ENCODE results near the gene RBM20. TPM values are rescaled to one million over a fixed set of nuclear protein-coding genes. Genes with fewer than 3 reads are reported as not detected.

RBM20 gene
- polyA plus RNA-seq, 3 donors: not detected

GRCh38 chr10:110746969-110747608 lies 103.0 kb downstream of the RBM20 start:
- H4K20me1 ChIP-seq (ENCODE audit: insufficient read depth, low read length): no peaks in the 10 kb centered on the region
- DNase-seq: no peak
- Mint-ChIP-seq H3K4me1 (peaks cover 18% of the 10 kb centered on the region), H3K27me3 (ENCODE audit: low read depth in 3 of 3) (no peaks in the 10 kb centered on the region), H3K27ac (no peak overlapping the region), H3K36me3 (no peaks in the 10 kb centered on the region), H3K9me3 (peaks cover 1 to 7% (median 4%) of the 10 kb centered on the region in 7 donors), H3K4me3 (no peak overlapping the region)
- H3K27me3 ChIP-seq (ENCODE audit: control insufficient read depth in 2 of 2, insufficient read depth in 2 of 2, low read length in 2 of 2): no peaks in the 10 kb centered on the region
- H3K4me3 ChIP-seq (replicated peaks in 1 of 3; ENCODE audit: low read depth in 2 of 3, low read length in 3 of 3): no peak overlapping the region
- peaks cover 10 to 14% of the 10 kb centered on the region in 2 donors for H3K4me1 ChIP-seq (ENCODE audit: control insufficient read depth in 1 of 2, insufficient read depth in 2 of 2, low read length in 2 of 2)
- no peaks in the 10 kb centered on the region for H3K79me2 ChIP-seq (ENCODE audit: insufficient read depth, low read length)
- H2AFZ ChIP-seq (ENCODE audit: insufficient read depth, low read depth, low read length, poor library complexity, severe bottlenecking): no peak overlapping the region
- TF ChIP-seq CTCF (IDR thresholded peaks at IDR 0.05): no peak
- H3K4me2 ChIP-seq (replicated peaks; ENCODE audit: extremely low read depth, low read length, poor library complexity, severe bottlenecking): no peak overlapping the region
- WGBS (ENCODE audit: insufficient coverage): no CpG with 5 or more reads among the region's 1 CpG
- no peak overlapping the region for H3K27ac ChIP-seq (ENCODE audit: low read depth in 1 of 2, low read length in 2 of 2)
- intact Hi-C loops (cut with micrococcal nuclease): loop anchor here (5.0 kb wide), 2 partner anchors 135 to 145 kb away; no protein-coding TSS in a partner anchor
- H3K9ac ChIP-seq (ENCODE audit: insufficient read depth, low read length, poor library complexity, severe bottlenecking): no peak overlapping the region
- H3K36me3 ChIP-seq (replicated peaks in 1 of 2; ENCODE audit: control insufficient read depth in 1 of 2, insufficient read depth in 2 of 2, low read length in 2 of 2): no peaks in the 10 kb centered on the region
- no peaks in the 10 kb centered on the region for H3K9me3 ChIP-seq (replicated peaks in 1 of 2; ENCODE audit: control insufficient read depth in 1 of 2, insufficient read depth in 1 of 2, low read length in 2 of 2)

- no peaks in the 10 kb centered on the region for H3K27me3 Mint-ChIP-seq (ENCODE audit: low read depth in 3 of 3)
- no peak for TF ChIP-seq CTCF (IDR thresholded peaks at IDR 0.05)
- peaks cover 1 to 7% (median 4%) of the 10 kb centered on the region in 7 donors for H3K9me3 Mint-ChIP-seq
- no peaks in the 10 kb centered on the region for H3K9me3 ChIP-seq (replicated peaks in 1 of 2; ENCODE audit: control insufficient read depth in 1 of 2, insufficient read depth in 1 of 2, low read length in 2 of 2)
- H3K4me1 ChIP-seq (ENCODE audit: control insufficient read depth in 1 of 2, insufficient read depth in 2 of 2, low read length in 2 of 2): peaks cover 10% of the 10 kb centered on the region in 2 donors
- H3K4me3 ChIP-seq (replicated peaks in 1 of 3; ENCODE audit: low read depth in 2 of 3, low read length in 3 of 3): no peak overlapping the region
- H3K36me3 Mint-ChIP-seq: no peaks in the 10 kb centered on the region
- no peak overlapping the region for H3K27ac ChIP-seq (ENCODE audit: low read depth in 1 of 2, low read length in 2 of 2)
- no peak overlapping the region for H3K9ac ChIP-seq (ENCODE audit: insufficient read depth, low read length, poor library complexity, severe bottlenecking)
- no peak overlapping the region for H2AFZ ChIP-seq (ENCODE audit: insufficient read depth, low read depth, low read length, poor library complexity, severe bottlenecking)
- no peaks in the 10 kb centered on the region for H3K27me3 ChIP-seq (ENCODE audit: control insufficient read depth in 2 of 2, insufficient read depth in 2 of 2, low read length in 2 of 2)
- H3K4me3 Mint-ChIP-seq: no peak overlapping the region
- no peak overlapping the region for H3K4me2 ChIP-seq (replicated peaks; ENCODE audit: extremely low read depth, low read length, poor library complexity, severe bottlenecking)
- H3K4me1 Mint-ChIP-seq: peaks cover 13% of the 10 kb centered on the region
- no peak overlapping the region for H3K27ac Mint-ChIP-seq
- 100% methylated on average over 1 of the region's 2 CpGs for WGBS (ENCODE audit: insufficient coverage)
- no peaks in the 10 kb centered on the region for H3K79me2 ChIP-seq (ENCODE audit: insufficient read depth, low read length)
- intact Hi-C loops (cut with micrococcal nuclease): loop anchor here (5.0 kb wide), 2 partner anchors 134 to 144 kb away; no protein-coding TSS in a partner anchor
- H3K36me3 ChIP-seq (replicated peaks in 1 of 2; ENCODE audit: control insufficient read depth in 1 of 2, insufficient read depth in 2 of 2, low read length in 2 of 2): no peaks in the 10 kb centered on the region
- DNase-seq: no peak
- H4K20me1 ChIP-seq (ENCODE audit: insufficient read depth, low read length): no peaks in the 10 kb centered on the region
Measured at GRCh38 chr10:110747609-110748464, 103.7 kb downstream of the RBM20 start.

Data from CD14-positive monocyte (primary cell).